Upper lobe of left lung (tissue), 4 donors: ENCODE data around the gene SEC14L2.

Source experiments
- CTCF ChIP-seq, 6 experiments: fragments of 450-650 bp in 4 of 6; fragments of 200-600 bp in 2 of 6; sonication (generic) in 2 of 6; IDR thresholded peaks; one replicate each; pipeline ENCODE4 v1.5.1; 2016 to 2019; ENCODE audit warnings: antibody characterized with exemption in 6 of 6
- POLR2A ChIP-seq, 4 donors: fragments of 450-650 bp; IDR thresholded peaks; one replicate each; pipeline ENCODE4 v1.5.1; 2016 to 2017; ENCODE audit warnings: antibody characterized with exemption in 4 of 4, mild to moderate bottlenecking in 2 of 4
- POLR2AphosphoS5 ChIP-seq, 2 donors: sonication (generic); formaldehyde crosslinking; IDR thresholded peaks; one replicate each; pipeline ENCODE4 v1.5.1; 2017; ENCODE audit warnings: antibody characterized with exemption in 2 of 2

GRCh38 chr22:30474121-30474520 lies 77.3 kb downstream of the SEC14L2 start:
- TF ChIP-seq POLR2AphosphoS5 (IDR thresholded peaks at IDR 0.05) (no peak), POLR2A (IDR thresholded peaks at IDR 0.05) (no peak), CTCF (IDR thresholded peaks at IDR 0.05) (no peak)
